OCI-M2 (cell line): ENCODE measurements around the gene CDK14.

ENCODE experiments used
- DNase-seq: peaks from one replicate; lab custom pipeline; 2025; ENCODE audit not compliant: unreplicated experiment; lab: John Stamatoyannopoulos, UW

Gene CDK14

GRCh38 chr7:91082852-91083495 is 486.9 kb downstream of the CDK14 start:
- DNase-seq = no peak

DNA sequence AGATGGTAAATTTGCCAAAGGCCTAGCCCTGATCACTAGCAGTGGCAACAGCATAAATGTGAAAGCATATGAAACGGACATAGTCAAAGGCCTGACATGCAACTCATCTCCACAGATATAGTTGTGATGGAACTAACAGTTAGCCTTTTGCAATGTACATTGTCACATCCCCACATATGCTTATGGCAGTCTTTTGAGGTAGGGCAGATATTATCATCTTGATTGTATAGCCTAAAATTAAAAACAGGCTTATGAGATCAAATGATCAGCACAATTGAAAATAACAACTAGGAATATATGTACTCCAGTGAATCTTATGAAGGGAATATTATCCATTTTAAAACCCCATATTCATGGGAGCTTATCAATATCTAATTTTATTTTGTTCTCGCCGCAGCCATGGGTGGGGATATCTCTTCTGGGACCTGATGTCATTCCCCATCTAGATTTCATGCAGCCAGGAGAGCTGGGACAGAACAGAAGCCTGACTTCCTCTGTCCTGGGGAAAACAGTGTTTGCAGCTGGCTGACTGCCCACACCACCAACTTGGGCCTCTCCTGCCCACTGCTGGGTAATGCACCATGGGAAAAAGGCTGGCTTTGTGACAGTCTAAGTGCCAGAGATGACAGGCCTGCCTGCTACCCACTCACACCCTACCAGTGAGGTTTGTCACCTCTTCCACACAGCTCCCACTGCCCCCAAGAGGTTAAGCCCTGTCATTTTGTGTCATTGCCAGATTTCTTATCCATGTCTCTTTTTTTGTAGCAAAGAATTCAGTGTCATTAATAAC is 487.9 kb downstream of the CDK14 start:
- DNase-seq = no peak

DNA sequence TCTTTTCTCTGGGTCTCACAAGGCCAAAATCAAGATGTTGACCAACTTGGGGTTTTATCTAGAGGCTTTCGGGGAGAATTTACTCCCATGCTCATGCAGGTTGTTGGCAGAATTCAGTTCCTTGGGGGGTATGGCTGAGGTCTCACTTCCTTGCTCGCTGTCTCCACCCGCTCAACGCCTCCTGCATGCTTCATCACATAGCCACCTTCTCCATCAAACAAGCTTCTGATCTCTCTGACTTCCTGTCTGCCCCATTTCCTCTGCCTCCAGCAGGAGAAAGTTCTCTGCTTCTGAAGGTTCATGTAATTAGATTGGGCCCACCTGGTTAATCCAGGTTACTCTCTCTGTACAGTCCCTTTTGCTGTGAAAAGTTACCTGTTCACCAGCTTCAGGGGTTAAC is 489.1 kb downstream of the CDK14 start:
- DNase-seq = no peak

DNA sequence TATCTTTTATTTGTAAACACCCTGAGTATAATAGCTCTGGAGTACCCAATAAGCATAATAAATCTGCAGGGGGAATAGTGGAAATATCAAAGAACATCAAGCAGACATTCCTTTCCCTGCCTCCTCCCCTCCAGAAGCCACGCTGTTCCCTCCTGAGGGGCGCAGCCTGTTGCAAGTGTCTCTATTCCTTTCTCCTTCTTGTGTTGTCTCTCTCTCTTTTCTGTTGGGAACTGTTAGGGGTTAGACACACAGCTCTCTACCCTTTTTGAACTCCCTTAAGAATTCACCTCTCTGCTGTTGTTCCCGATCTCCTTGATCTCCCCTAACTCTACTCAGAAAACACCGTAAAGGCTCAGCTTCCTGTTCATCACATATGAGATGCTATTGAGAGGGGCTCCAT is 490.1 kb downstream of the CDK14 start:
- no peak for DNase-seq

DNA sequence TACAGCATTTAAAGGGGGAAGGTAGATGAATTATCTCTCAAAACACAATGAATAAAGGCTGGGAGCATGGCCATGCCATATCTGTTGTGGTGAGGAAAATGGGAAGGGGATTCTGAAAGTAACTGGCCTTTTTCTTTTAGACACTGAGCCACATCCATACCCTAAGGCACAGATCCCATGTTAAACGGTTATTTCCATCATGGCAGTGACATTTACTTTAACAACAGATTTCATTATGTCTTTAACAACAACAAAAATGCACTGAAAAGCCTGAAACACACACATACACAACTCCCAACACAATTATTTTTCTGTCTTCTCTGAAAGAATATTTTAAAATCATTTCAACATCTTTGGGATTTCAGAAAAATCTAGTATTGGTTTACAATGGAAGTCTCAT is 492.0 kb downstream of the CDK14 start:
- DNase-seq = no peak

DNA sequence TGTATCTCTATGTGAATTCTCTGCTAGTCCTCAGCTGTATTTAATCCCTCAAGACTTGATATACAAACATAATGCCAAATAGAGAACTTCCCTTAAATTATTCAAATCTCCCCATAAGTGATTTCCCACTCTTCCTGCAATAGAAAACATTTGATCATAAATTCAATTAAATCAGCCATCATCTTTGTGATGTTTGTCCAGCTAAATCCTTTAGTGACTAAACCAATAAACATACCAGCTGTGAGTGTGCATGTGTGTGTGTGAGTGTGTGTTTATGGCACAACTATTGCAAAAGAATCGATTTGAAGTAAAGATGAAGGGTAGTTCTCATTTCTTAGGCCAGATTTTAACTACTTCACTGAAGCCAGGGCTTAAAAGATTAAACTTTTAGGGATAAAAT is 492.6 kb downstream of the CDK14 start:
- no peak for DNase-seq

GRCh38 chr7:91089382-91089963 is 493.4 kb downstream of the CDK14 start:
- DNase-seq = no peak

DNA sequence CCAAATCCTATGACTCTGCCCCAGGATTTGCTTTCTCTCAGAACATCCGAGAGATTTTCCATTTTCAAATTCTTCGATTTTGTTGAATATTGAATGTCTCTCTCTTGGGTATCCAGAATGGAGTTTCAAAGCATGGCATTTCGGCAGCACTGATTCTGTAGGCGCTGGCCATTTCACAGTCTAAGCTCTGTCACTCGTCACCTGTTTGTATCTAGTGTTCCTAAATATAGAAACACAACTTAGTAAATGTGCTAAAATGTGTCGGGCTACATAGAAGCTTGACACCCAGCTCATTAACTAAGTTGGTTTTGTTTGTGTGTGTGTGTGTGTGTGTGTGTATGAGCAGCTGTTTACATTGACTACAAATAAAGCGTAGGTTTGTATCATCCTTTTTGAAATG is 494.6 kb downstream of the CDK14 start:
- no peak for DNase-seq

GRCh38 chr7:91091631-91092030 is 495.5 kb downstream of the CDK14 start:
- DNase-seq = no peak

- DNase-seq = no peak
These were observed 497.1 kb downstream of the CDK14 start for GRCh38 chr7:91093181-91093580.

- DNase-seq = no peak
These were observed 502.4 kb downstream of the CDK14 start for GRCh38 chr7:91098566-91098965.

DNA sequence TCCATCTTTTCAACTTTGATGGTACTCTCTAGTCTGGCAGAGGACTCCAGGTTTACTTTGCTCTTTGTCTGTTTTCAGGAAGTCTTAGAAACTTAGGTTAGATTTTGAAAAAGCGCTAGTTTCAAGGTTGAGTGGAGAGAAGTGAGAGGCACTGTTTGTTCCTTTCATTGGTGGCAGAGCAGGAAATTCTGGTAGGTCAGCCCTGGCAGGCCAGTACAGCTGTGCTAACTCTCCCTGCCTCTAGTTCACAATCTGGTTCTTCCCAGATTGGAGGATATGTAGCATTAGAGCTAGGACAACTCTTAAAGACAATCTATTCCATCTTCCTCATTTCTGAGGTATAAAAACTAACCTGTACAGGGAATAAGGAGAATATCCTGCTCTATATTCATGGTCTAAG is 507.2 kb downstream of the CDK14 start:
- no peak for DNase-seq

- DNase-seq = no peak
These were observed 511.3 kb downstream of the CDK14 start for GRCh38 chr7:91107460-91107859.

DNA sequence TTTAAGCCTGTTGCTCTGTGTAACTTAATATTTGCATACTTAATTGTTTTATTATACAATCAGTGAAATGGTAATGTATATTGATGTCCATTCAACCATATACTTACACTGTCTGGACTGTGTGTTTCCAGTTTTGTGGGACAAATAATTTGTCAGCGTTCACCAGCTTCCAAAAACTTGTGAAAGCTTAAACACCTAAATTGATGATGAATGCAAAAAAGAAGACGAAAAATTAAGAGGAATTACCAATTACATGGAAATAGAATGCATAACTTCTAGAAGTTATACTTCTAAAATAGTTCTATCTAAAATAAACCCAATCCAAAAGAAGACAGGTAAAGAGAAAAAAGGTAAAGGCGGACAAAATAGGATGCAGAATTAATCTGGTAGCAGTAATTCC is 513.1 kb downstream of the CDK14 start:
- DNase-seq = no peak

- no peak for DNase-seq
These were observed 516.8 kb downstream of the CDK14 start for GRCh38 chr7:91112902-91113341.

DNA sequence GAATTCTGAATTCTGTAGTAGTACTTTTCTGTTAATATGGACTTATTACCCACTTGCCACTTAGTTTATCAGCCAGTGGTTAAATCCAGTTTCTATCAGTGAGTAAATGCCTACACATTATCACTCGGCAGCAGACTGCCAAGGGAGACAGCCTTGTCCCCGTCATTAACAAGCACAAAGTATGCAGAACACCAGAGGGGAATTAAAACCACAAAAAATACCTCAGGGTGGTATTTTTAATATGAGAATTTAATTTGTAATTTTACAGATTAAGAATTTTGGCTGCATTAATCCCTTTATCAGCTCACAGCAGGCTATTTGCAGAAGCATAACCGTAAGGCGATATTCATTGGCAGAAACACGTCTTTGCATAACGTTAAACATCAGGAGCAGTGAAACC is 518.1 kb downstream of the CDK14 start:
- no peak for DNase-seq

GRCh38 chr7:91126762-91127161 is 530.6 kb downstream of the CDK14 start:
- DNase-seq = no peak

DNA sequence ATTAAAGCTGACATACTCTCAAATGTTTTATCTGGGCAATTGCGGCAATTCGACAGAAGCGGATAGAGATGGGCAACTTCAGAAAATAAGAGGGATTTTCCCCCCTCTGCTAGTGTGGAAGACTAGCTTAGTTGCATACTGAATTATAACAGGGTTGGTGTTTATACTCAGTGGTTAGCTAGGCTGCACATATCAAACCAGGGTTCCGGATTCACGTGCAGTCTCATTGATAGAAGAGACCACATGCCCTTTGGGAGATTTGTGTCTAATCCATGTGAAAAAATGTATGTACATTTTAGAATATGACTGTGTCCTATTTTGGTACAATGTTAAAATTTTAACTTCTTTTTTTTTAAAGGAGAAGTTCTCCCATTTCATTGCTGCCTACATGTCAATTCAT is 531.2 kb downstream of the CDK14 start:
- no peak for DNase-seq

DNA sequence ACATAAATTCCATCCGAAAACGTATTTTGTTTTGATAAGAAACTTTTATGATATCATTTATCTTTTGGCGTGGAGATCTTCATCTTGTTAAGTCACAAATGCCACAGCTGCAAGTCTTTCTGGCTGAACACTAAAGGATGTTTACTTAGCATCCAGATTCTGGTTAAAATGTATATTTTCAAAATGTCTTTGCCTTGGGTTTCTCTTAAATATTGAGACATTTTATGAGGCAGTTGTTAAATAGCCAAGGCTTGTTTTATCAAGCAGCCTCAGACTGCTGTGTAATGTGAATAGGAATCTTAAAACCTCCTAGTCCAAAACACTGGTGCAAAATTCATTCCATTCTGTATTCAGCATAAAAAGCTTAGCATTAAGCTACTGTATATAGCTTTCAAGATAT is 531.8 kb downstream of the CDK14 start:
- no peak for DNase-seq

DNA sequence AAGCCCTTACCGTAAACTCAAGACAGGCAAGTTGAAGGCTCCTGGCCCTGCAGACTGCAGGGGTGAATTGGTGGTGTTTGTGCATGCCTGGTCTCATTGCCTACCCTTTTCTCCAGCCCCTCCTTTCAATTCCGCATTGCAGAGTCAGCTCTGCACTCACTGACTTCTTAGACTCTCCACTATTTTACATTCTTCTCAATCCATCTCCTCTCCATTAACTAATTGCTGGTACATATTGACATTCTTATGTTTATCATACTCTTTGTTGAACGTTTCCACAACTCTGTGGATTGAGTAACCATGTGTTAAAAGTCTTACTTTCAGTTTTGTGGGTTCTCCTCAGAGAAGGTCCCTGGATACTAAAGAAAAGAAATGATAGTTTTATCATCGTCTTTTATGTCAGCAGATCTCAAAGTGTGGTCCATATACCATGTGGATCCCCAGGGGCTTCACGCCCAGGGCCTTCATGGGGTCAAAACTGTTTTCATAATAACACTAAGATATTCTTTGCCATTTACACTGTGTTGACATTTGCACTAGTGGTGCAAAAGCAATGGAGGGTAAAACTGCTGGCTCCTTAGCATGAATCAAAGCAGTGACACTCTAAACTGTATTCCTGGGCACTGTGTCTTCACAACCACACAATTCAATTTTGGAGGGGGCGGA is 532.7 kb downstream of the CDK14 start:
- no peak for DNase-seq

GRCh38 chr7:91135300-91135699 is 539.2 kb downstream of the CDK14 start:
- no peak for DNase-seq
